GM19099 (cell line): ENCODE measurements around the gene CDON.

Source experiments
- POLR2A ChIP-seq: IDR thresholded peaks from 3 replicates; pipeline ENCODE4 v1.6.1; 2011; ENCODE audit warnings: low read depth; ENCODE audit not compliant: insufficient read length; ENCODE audit errors: extremely low read depth

Gene CDON

DNA sequence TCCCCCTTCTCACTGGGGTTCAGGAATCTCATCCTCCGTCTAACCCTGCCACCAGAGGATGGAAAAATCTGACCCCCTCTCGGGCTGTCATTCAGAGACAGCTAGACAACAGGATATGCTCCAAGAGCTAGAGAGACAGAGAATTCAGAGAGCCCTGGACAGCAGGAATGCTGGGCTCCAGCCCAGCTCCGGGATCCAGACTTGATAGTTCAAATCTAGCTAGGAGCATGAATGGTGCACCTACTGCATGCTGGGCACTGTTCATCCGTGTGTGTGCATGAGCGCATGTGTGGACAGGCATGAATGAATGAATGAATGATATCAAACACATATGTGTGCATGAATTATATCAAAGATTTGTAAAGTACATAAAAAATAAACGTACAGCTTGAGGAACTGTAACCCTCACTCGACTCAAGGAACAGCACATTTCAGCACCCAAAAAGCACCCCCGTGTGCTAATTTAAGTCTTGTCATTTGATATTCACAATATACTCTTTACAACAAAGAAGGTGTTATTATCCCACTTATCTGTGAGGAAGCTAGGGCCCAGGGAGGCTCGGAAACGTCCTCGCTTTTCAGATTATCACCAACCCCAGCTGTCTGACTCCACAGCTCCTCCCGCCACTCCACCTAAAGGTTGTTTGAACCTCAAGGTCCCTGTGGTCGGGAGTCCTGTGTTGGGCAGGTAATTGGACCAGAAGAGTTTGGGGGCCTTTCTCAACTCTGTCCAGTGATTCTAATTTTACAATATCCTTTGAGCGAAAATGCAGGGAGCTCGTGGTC is 117.5 kb downstream of the CDON start:
- TF ChIP-seq POLR2A, result no peak

DNA sequence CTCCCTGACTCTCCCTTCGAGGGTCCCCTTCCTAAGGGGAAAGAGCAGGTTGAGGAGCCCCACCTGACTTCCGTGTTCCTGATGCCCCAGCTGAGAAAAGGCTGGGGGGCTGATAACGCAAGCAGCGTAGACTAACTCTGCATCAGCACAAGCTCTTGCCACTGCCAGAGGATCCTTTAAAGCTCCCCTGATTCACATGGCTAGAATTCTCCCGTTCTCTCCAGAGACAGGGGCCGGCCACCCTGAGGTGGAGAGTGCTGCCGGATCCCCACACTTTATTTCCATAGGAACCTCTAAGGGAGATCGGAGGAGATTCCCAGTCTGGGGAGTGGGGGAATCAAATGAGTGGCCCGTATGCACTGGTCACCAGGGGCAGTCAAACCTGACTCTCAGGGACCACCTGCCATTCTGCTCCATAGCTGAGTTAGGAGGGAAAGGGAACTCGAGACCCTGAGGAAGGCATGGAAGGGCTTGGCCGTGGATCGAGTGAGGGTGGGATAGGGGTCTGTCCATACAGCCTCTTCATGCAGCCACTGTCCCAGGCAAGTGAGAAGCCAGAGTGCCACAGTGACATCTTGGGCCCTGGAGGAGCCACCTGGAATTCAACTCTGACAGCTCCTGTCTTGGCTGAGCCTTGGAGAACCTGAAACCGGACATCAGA is 118.2 kb downstream of the CDON start:
- TF ChIP-seq POLR2A, result no peak

DNA sequence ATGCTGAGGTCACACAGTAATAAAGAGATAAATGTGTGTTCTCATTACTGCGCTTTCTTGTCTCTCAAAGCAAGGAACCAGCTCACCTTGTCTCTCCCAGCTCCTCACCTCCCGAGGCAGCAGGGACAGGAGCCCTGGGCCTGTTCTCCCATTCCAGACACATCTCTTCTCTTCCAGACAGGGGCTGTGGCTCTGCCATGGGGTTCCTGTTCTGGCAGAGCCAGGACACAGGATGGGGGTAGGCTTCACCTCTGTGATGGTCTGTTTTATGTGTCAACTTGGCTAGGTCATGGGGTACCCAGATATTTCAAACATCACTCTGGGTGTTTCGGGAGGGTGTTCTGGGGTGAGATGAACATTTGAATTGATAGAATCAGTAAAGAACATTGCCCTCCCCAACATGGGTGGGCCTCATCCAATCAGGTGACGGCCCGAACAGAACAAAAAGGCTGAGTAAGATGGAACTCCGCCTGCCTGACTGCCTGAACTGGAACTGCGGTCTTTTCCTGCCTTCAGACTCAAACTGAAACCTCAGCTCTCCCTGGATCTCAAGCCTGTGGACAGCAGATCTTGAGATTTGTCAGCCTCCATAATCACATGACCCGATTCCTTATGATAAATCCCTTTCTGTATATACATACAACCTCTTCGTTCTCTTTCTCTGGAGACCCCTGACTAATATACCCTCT is 118.9 kb downstream of the CDON start:
- TF ChIP-seq POLR2A, result no peak

DNA sequence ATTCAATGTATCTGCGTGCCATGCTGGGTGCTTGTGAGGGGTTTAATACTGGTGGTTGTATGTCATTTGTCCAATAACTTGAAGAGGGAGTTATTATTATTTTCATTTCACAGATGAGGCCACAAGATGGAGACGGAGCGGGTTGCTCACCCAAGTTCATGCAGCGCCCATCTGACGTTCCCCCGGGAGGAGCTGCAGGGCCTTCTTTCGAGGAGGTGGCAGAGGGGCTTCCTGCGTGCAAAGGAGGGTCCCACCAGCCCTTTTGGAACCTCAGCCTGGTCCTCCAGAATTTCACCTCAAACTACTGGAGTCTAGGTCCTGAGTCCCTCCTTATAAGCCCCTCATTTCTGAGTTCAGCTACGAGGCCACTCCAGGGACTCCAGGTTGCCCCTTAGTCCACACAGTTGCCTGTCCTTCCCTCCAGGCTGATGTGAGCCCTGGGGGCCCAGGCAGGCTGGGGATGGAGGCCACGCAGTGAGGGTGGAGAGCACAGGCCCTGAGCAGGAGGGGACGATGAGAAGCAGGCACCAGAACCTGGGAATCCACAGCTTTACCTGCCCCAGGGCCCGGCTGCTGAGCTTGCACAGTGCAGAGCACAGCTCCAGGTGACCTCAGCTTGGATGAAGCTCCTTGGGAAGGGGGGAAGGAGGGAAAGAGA is 119.8 kb downstream of the CDON start:
- no peak for TF ChIP-seq POLR2A

DNA sequence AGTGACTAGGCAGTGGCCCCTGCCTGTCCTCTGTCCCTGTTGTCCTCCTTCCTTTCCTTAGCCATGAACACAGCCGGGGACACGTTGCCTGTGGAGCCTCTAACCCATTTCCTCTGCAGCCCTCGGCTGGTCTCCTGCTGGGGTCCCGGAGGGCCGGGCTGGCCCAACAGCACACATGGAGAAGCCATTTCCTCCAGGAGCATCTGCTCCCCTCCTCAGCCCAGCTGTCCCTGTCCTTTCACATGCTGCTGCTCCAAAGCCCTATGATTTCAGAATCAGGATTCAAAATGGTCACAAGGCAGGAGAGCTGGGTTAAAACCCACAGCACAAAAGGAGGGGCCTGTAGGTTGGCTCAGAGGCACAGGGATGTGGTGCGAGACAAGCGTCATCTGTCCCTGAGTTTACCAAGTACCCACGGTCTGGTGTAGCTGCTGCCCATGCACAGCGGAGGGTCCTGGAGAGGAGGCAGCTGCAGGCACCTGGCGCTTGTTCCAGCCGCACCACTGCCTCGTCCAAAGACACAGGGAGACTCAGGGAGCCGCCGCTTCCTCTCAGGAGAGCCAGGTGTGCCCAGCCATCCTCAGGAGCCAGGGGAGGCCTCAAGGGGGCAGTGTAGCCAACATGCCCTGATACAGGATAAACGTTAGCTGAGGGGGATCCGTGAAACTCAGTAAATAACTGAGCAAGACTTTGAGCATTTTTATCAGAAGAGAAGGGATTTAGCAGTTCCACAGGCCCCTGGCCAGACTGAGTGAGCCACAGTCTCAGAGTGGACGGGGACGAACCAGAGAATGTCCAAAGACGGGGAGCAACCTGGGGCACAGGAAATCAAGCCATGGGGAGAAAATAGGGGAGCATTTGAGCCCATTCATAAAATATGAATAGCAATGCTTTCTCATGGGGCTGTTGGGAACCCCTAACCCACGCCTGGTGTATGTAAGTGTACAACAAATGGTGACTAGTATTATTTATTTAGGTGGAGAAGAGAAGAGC is 120.8 kb downstream of the CDON start:
- no peak for TF ChIP-seq POLR2A

DNA sequence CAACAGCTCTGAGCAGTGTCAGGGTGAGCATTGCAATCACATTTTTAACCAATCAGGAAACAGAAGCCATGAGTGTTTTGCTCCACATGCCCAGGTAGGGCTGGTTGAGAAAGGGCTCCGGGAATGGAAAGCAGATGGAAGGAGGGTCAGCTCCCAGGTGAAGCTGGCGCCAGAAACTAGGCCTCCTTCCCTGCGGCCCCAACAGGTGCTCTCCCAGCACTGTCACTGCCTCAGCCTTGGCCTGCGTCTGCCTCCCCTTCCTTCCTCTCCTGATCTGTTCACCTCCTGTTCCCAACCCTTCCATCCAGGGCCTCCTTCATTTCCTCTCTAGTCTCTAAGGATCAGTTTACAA is 121.4 kb downstream of the CDON start:
- TF ChIP-seq POLR2A, result no peak

DNA sequence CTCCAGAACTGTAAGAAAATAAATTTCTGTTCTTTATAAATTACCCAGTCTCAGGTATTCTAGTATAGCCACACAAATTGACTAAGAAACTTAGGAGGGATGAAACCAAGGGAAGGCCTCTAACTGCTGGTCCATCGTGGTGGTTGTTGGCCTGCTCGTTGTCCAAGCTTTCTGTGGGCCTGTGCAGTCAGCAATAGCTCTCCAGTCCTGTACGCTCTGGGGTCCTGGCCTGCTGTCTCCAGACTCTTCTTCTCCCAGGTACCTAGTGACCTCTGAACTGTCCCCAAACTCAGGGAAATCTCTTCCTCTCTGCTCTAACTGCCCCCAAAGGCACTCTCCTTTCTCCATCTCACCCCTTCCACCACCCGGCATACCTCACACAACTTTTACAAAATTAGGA is 122.5 kb downstream of the CDON start:
- TF ChIP-seq POLR2A, result no peak

DNA sequence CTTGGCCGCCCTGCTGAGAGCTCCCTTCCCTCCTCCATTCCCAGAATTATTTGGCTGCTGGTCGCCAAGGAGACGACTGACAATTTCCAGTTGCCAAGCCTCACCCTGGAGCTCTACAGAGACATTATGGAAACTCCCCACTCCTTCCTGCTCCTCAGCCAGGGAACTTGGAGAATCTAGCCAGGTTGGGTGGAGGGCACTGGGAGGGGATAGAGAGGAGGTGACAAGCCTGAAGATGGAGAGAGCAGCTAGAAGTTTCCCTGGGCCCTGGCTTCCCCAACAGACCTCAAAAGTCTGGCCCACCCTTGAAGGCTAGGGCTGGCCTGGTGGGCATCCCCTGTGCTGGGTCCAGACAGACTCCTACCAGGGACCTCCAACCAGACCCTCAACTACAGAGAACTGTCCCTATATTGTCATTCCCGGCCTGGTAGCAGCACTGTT is 123.6 kb downstream of the CDON start:
- no peak for TF ChIP-seq POLR2A

DNA sequence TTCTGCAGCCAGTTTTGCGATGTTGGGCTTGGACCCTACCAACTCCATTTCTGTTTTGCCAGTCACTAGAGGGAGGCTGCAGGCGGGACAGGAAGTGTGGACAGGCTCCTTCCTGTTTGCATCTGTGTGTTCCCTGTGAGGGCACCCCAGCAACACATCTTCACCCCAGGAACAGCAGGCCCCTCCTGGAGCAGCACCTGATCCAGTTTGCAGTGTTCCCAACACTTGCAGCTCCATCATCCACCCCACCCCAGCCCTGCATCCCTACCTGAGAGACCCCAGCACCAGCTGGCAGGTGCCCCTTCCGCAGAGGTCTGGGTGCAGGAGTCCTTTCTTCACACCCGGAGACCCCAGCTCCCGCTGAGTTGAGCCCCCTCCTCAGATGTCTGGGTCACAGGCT is 124.2 kb downstream of the CDON start:
- TF ChIP-seq POLR2A, result no peak

DNA sequence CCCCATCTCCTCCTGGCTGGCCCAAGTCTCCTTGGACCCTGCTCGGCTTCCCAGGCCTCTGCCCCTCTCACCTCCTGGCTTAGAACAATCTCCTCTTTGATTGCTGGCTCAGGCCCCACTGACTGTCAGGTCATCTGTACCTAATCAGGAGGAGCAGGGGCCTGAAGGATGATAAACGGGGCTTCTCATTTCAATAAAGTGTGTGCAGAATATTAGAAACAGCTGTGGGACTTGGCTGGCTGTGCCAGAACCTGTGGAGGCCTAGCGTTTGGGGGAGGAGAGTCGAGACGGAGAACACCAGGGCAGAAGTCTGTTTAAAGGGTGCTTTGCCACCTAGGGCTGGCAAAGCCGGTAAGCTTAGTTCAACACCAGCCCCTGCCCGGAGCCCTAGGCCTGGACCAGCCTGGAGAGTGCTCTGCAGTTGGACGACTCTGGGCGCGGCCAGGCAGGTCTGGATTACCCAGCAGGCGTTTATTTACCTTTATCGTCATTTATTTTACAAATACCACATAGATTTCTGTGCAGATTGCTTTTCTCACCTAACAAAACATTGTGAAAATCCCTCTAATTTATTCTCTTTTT is 127.0 kb downstream of the CDON start:
- TF ChIP-seq POLR2A, result no peak

DNA sequence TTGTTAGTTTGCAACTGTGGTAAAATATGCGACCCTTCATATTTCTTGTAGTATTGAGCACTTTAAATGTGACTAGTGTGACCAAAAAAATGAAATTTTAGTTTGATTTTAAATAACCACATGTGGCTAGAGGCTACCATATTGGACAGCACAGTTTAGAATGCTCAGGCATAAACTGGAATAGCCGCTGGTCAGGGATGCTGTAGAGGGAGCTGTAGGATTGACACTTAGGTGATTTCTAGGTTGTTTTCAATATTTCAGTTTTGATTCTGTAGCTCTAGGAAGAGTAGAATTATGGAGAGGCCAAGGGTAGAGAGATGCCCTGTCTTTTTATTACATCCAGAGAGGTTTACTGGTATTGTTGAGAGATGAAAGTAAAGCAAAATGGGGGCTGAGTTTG is 127.6 kb downstream of the CDON start:
- no peak for TF ChIP-seq POLR2A

DNA sequence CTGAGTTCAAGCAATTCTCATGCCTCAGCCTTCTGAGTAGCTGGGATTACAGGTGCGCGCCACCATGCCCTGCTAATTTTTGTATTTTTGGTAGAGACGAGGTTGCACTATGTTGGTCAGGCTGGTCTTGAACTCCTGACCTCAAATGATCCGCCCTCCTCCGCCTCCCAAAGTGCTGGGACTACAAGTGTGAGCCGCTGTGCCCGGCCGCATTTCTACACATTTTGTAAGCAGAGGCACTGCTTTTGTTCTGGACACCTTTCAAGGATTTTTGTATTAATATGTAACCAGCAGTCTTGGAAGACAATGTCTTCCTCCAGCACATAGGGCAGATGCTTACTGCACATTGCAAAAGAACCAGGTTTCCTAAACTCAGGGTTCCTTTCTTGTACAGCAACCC is 128.2 kb downstream of the CDON start:
- no peak for TF ChIP-seq POLR2A

DNA sequence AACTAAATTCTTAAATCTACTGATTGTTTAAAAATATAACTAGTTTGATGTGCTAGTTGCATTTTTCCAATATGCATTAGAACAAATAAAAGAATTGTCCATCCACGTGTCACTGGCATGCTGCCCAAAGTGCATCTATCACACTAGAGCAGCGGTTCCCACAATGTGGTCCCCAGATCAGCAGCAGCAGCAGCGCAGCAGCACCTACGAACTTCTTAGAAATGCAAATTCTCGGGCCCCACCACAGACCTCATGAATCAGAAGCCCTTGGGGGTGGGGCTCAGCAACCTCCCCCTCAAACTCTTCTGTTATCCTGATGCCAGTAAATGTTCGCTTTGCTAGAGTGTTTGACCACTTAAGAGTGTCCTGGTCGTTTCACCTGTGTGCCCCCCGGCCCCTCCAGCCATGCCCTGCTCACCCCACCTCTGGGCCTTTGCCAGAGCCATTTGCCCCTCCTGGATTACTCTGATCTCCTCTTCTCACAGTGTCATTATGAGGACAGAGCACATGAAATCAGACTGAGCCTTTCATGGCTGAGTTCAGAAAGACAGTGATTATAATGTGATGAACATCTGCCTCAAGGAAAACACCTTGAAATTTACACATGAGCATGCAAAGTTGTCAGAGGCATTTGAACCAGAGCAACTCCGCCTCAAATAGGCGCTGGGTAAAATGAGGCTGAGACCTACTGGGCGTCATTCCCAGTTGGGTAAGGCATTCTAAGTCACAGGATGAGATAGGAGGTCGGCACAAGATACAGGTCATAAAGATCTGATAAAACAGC is 129.4 kb downstream of the CDON start:
- no peak for TF ChIP-seq POLR2A
